Smooth muscle cell (in vitro differentiated cells): ENCODE measurements around the gene SPATA31C1. TPM values are rescaled to one million over a fixed set of nuclear protein-coding genes. Genes with fewer than 3 reads are reported as not detected.
"Not testable (repeated sequence)": the region's sequence is repeated elsewhere in the genome, so short reads cannot be mapped to it uniquely, and the experiment has no call there.

ENCODE experiments used
- DNase-seq: peaks from one replicate; lab custom pipeline; 2025; ENCODE audit not compliant: unreplicated experiment; lab: John Stamatoyannopoulos, UW
- H2AFZ ChIP-seq: fragments of 200-600 bp; sonication (generic); 2 replicates; pipeline ENCODE4 v1.6.0; 2016; ENCODE audit warnings: antibody characterized with exemption, low read depth, mild to moderate bottlenecking
- H3F3A ChIP-seq: fragments of 200-600 bp; sonication (generic); 2 replicates; pipeline ENCODE4 v1.6.0; 2017; ENCODE audit warnings: antibody characterized with exemption, low read depth
- H3K27ac ChIP-seq: fragments of 200-600 bp; sonication (generic); 2 replicates; pipeline ENCODE4 v1.5.1; 2016; ENCODE audit warnings: low read depth, mild to moderate bottlenecking
- H3K27me3 ChIP-seq: fragments of 200-600 bp; sonication (generic); 2 replicates; pipeline ENCODE4 v1.6.1; 2016; ENCODE audit warnings: low read depth, mild to moderate bottlenecking
- H3K36me3 ChIP-seq: fragments of 200-600 bp; sonication (generic); 2 replicates; pipeline ENCODE4 v1.5.1; 2016; ENCODE audit warnings: low read depth
- H3K4me1 ChIP-seq: fragments of 200-600 bp; sonication (generic); 2 replicates; pipeline ENCODE4 v1.5.1; 2016; ENCODE audit warnings: low read depth
- H3K4me2 ChIP-seq: fragments of 200-600 bp; sonication (generic); 2 replicates; pipeline ENCODE4 v1.6.0; 2016; ENCODE audit warnings: mild to moderate bottlenecking
- H3K4me3 ChIP-seq: fragments of 200-600 bp; sonication (generic); 2 replicates; pipeline ENCODE4 v1.5.1; 2016; ENCODE audit warnings: mild to moderate bottlenecking
- H3K79me2 ChIP-seq: fragments of 200-600 bp; sonication (generic); 2 replicates; pipeline ENCODE4 v1.6.0; 2016; ENCODE audit warnings: low read depth, mild to moderate bottlenecking
- H3K9ac ChIP-seq: fragments of 200-600 bp; sonication (generic); 2 replicates; pipeline ENCODE4 v1.6.0; 2016; ENCODE audit warnings: low read depth
- H3K9me3 ChIP-seq: fragments of 200-600 bp; sonication (generic); replicated peaks from 2 replicates; pipeline ENCODE4 v1.5.1; 2016; ENCODE audit warnings: low read depth
- H4K20me1 ChIP-seq: fragments of 200-600 bp; sonication (generic); 2 replicates; pipeline ENCODE4 v1.6.0; 2016; ENCODE audit warnings: low read depth
- CTCF ChIP-seq: fragments of 200-600 bp; sonication (generic); IDR thresholded peaks from 2 replicates; pipeline ENCODE4 v1.5.1; 2017; ENCODE audit warnings: borderline replicate concordance, mild to moderate bottlenecking, antibody characterized with exemption; ENCODE audit not compliant: insufficient read depth, poor library complexity, severe bottlenecking
- WGBS: methylation state at CpG from one replicate; pipeline ENCODE4 v1.1.7; 2016; ENCODE audit warnings: low lambda C conversion rate; 5-methylcytosine and 5-hydroxymethylcytosine counted together
- polyA plus RNA-seq: library from polyadenylated mRNA; unstranded; fragments of >200 nt; fragmentation: Nextera tagmentation; extraction: Ambion mirVana; gene quantifications from 2 replicates; pipeline ENCODE4 v1.2.1, GENCODE V29; 2016
- total RNA-seq: library from RNA; depleted of rRNA; stranded (reverse); fragments of >200 nt; gene quantifications from 2 replicates; pipeline ENCODE4 v1.2.3, GENCODE V29; 2014

SPATA31C1 gene
- total and polyA plus RNA-seq, 2 experiments from 2014 or later: not detected

GRCh38 chr9:87934444-87934843 is 16.7 kb downstream of the SPATA31C1 start:
- H3K4me1 ChIP-seq, H3K9ac ChIP-seq, H3K4me3 ChIP-seq, H2AFZ ChIP-seq, H3K27ac ChIP-seq, H3K27me3 ChIP-seq, H3K9me3 ChIP-seq, H4K20me1 ChIP-seq, H3K4me2 ChIP-seq, H3K36me3 ChIP-seq, H3F3A ChIP-seq, DNase-seq, H3K79me2 ChIP-seq: not testable (repeated sequence)
- 86% methylated on average over 7 of the region's 7 CpGs for WGBS

GRCh38 chr9:87937352-87937751 is 19.6 kb downstream of the SPATA31C1 start:
- not testable (repeated sequence) for H3K9me3 ChIP-seq, DNase-seq, H3K36me3 ChIP-seq, H3K4me3 ChIP-seq, H3K4me1 ChIP-seq, H3K27me3 ChIP-seq, H3K9ac ChIP-seq, H4K20me1 ChIP-seq, H2AFZ ChIP-seq, H3K27ac ChIP-seq, H3K79me2 ChIP-seq, H3K4me2 ChIP-seq, H3F3A ChIP-seq
- 93% methylated on average over 3 of the region's 12 CpGs for WGBS

GRCh38 chr9:87937918-87938317 is 20.2 kb downstream of the SPATA31C1 start:
- H3K27ac ChIP-seq, H3K4me3 ChIP-seq, H4K20me1 ChIP-seq, H3K9me3 ChIP-seq, H3K36me3 ChIP-seq, H3K4me1 ChIP-seq, DNase-seq, H3K9ac ChIP-seq, H3K27me3 ChIP-seq, H2AFZ ChIP-seq, H3F3A ChIP-seq, H3K79me2 ChIP-seq, H3K4me2 ChIP-seq: not testable (repeated sequence)
- 93% methylated on average over 7 of the region's 9 CpGs for WGBS

- not testable (repeated sequence) for H3K4me3 ChIP-seq, H3K4me1 ChIP-seq, H4K20me1 ChIP-seq, H3K4me2 ChIP-seq, DNase-seq, H2AFZ ChIP-seq, H3F3A ChIP-seq, H3K27me3 ChIP-seq, H3K9me3 ChIP-seq, H3K9ac ChIP-seq, H3K27ac ChIP-seq, H3K79me2 ChIP-seq, H3K36me3 ChIP-seq
- WGBS: no CpG with 5 or more reads among the region's 12 CpGs
Measured at GRCh38 chr9:87938336-87938735, 20.6 kb downstream of the SPATA31C1 start.

GRCh38 chr9:87939096-87939495 is 21.3 kb downstream of the SPATA31C1 start:
- H4K20me1 ChIP-seq, H3K36me3 ChIP-seq, H3K4me1 ChIP-seq, H2AFZ ChIP-seq, H3K4me3 ChIP-seq, H3K27me3 ChIP-seq, H3F3A ChIP-seq, H3K9ac ChIP-seq, H3K79me2 ChIP-seq, H3K9me3 ChIP-seq, DNase-seq, H3K4me2 ChIP-seq, H3K27ac ChIP-seq: not testable (repeated sequence)
- 91% methylated on average over 8 of the region's 8 CpGs for WGBS

GRCh38 chr9:87944096-87944495 is 26.3 kb downstream of the SPATA31C1 start:
- Histone ChIP-seq H2AFZ (no peak overlapping the region), H3K9me3 (no peaks in the 10 kb centered on the region), H3K4me2 (no peak overlapping the region), H3F3A (no peaks in the 10 kb centered on the region), H3K4me3 (no peak overlapping the region), H3K9ac (no peak overlapping the region), H3K27ac (no peak overlapping the region), H3K36me3 (no peaks in the 10 kb centered on the region), H3K4me1 (no peaks in the 10 kb centered on the region), H3K27me3 (no peaks in the 10 kb centered on the region), H3K79me2 (no peaks in the 10 kb centered on the region), H4K20me1 (no peaks in the 10 kb centered on the region)
- TF ChIP-seq CTCF: no peak
- 90% methylated on average over 21 of the region's 21 CpGs for WGBS
- DNase-seq: no peak
